Parietal lobe (tissue), 2 donors: ENCODE results near the gene OR7C1. TPM values are rescaled to one million over a fixed set of nuclear protein-coding genes. Genes with fewer than 3 reads are reported as not detected.

Experiments
- small RNA-seq: library from RNA; depleted of rRNA; stranded (forward); fragments of <200 nt; gene quantifications from one replicate; pipeline ENCODE3, GENCODE V24; 2014; ENCODE audit warnings: low replicate concordance
- total RNA-seq: library from RNA; depleted of rRNA; stranded (reverse); fragments of >200 nt; gene quantifications from one replicate; pipeline ENCODE4 v1.2.3, GENCODE V29; 2014

OR7C1 gene
- total RNA-seq: not detected

GRCh38 chr19:14835011-14835410, at the start of gene OR7C1, which contains the start of gene OR7A5:
Gene OR7C1 (minus strand): TSS chr19:14835185. CDS start chr19:14800136, 35,049 bp downstream.
Gene OR7A5 (minus strand): TSS chr19:14835185. CDS start chr19:14828241, 6,944 bp downstream.

GRCh38 chr19:14848822-14849221, 13.8 kb upstream of the OR7C1 start, which contains the start of gene OR7A10:
Gene OR7A10 (minus strand): TSS chr19:14848922. CDS start chr19:14841877, 7,045 bp downstream.

GRCh38 chr19:14778110-14778845, 56.7 kb downstream of the OR7C1 start, which contains the start of gene ADGRE2:
Gene ADGRE2 (minus strand): TSS chr19:14778560. CDS start chr19:14776756, 1,804 bp downstream.

Small RNA genes lying within 50 kb of the gene (small RNA-seq; reads per million reads assigned to genes)
- not detected for gene AC005255.1

Other genes with a start within 250 kb of the OR7C1 start
- not detected for gene ADGRE3, start 160.3 kb downstream of the OR7C1 start, total RNA-seq
- gene ZNF333, start 145.1 kb downstream of the OR7C1 start, total RNA-seq: 68.5 TPM
- 0.31 TPM for gene ADGRE2, start 56.6 kb downstream of the OR7C1 start, total RNA-seq
- gene OR7A5, start within 50 bp of the OR7C1 start, total RNA-seq: not detected
- not detected for gene OR7A10, start 13.7 kb upstream of the OR7C1 start, total RNA-seq
- gene OR7A17, start 50.9 kb upstream of the OR7C1 start, total RNA-seq: not detected
- not detected for gene OR7C2, start 106.3 kb upstream of the OR7C1 start, total RNA-seq
- gene SLC1A6, start 144.7 kb upstream of the OR7C1 start, total RNA-seq: 47.6 TPM
- not detected for gene CASP14, start 214.3 kb upstream of the OR7C1 start, total RNA-seq
- gene OR1I1, start 247.0 kb upstream of the OR7C1 start, total RNA-seq: not detected